ENCODE data around the gene RIPK4. TPM values are rescaled to one million over a fixed set of nuclear protein-coding genes. Genes with fewer than 3 reads are reported as not detected.
A peak's percentile ranks its signal among the peaks of the same experiment; 100 is the strongest.

Gene RIPK4
- total RNA-seq, 1 donor from 2014 or later = 1.8 TPM

GRCh38 chr21:41767606-41768436 lies 969 bp upstream of the RIPK4 start:
- no peak overlapping the region for H2AFZ ChIP-seq (ENCODE audit: low read depth, low read length)
- no peak for TF ChIP-seq CTCF (IDR thresholded peaks at IDR 0.05; ENCODE audit: insufficient read depth, low read depth, low read length)
- no peak for TF ChIP-seq EZH2 (IDR thresholded peaks at IDR 0.05; ENCODE audit: insufficient read depth, low read length)
- H3K4me1 Mint-ChIP-seq (ENCODE audit: low read depth, unreplicated experiment) = peaks cover 9% of the 10 kb centered on the region

GRCh38 chr21:41765973-41766882 lies 624 bp downstream of the RIPK4 start:
- peak overlapping the region; percentile 39 for H2AFZ ChIP-seq (ENCODE audit: low read depth, low read length)
- Mint-ChIP-seq H3K4me3 (ENCODE audit: unreplicated experiment) (peak overlapping the region; percentile 54), H3K27ac (ENCODE audit: unreplicated experiment) (no peak overlapping the region), H3K4me1 (ENCODE audit: low read depth, unreplicated experiment) (peaks cover 17% of the 10 kb centered on the region), H3K9me3 (ENCODE audit: unreplicated experiment) (peaks cover 18% of the 10 kb centered on the region), H3K36me3 (ENCODE audit: low read depth, unreplicated experiment) (peaks cover 3% of the 10 kb centered on the region), H3K27me3 (ENCODE audit: low read depth, unreplicated experiment) (peaks cover 70% of the 10 kb centered on the region)
- peaks cover 32% of the 10 kb centered on the region for H3K4me1 ChIP-seq (ENCODE audit: insufficient read depth, low read length)
- H3K4me2 ChIP-seq (ENCODE audit: low read length) = peak overlapping the region; percentile 88
- H3K36me3 ChIP-seq (ENCODE audit: insufficient read depth, low read length) = no peaks in the 10 kb centered on the region
- peaks cover 3% of the 10 kb centered on the region for H3K79me2 ChIP-seq (ENCODE audit: insufficient read depth, low read length)
- TF ChIP-seq EZH2 (IDR thresholded peaks at IDR 0.05; ENCODE audit: insufficient read depth, low read length) (peak; percentile 96), CTCF (IDR thresholded peaks at IDR 0.05; ENCODE audit: insufficient read depth, low read depth, low read length) (no peak)
- DNase-seq (ENCODE audit: low read depth) = no peak
- H3K9me3 ChIP-seq (ENCODE audit: insufficient read depth, low read depth, low read length) = no peaks in the 10 kb centered on the region
- peaks cover 41% of the 10 kb centered on the region for H3K27me3 ChIP-seq (ENCODE audit: insufficient read depth, low read length)
- H3K27ac ChIP-seq (ENCODE audit: low read depth, low read length) = no peak overlapping the region
- H3K9ac ChIP-seq (ENCODE audit: low read length) = peak overlapping the region; percentile 70
- H4K20me1 ChIP-seq (ENCODE audit: insufficient read depth, low read length) = peaks cover 3% of the 10 kb centered on the region
- H3K4me3 ChIP-seq (ENCODE audit: insufficient read depth, low read depth, low read length) = peak overlapping the region; percentile 53
- no peak for FAIRE-seq

More at GRCh38 chr21:41767606-41768436, 969 bp upstream of the RIPK4 start:
- Histone ChIP-seq H3K4me2 (ENCODE audit: low read length) (peak overlapping the region; percentile 88), H3K79me2 (ENCODE audit: insufficient read depth, low read length) (peaks cover 3% of the 10 kb centered on the region), H3K9ac (ENCODE audit: low read length) (peak overlapping the region; percentile 76), H4K20me1 (ENCODE audit: insufficient read depth, low read length) (peaks cover 3% of the 10 kb centered on the region), H3K9me3 (ENCODE audit: insufficient read depth, low read depth, low read length) (no peaks in the 10 kb centered on the region), H3K27me3 (ENCODE audit: insufficient read depth, low read length) (peaks cover 42% of the 10 kb centered on the region), H3K36me3 (ENCODE audit: insufficient read depth, low read length) (no peaks in the 10 kb centered on the region), H3K4me1 (ENCODE audit: insufficient read depth, low read length) (peaks cover 21% of the 10 kb centered on the region), H3K27ac (ENCODE audit: low read depth, low read length) (peak overlapping the region; percentile 62), H3K4me3 (ENCODE audit: insufficient read depth, low read depth, low read length) (peak overlapping the region; percentile 56)
- DNase-seq (ENCODE audit: low read depth) (no peak), FAIRE-seq (no peak)
- H3K36me3 Mint-ChIP-seq (ENCODE audit: low read depth, unreplicated experiment) = peaks cover 3% of the 10 kb centered on the region
- peaks cover 79% of the 10 kb centered on the region for H3K27me3 Mint-ChIP-seq (ENCODE audit: low read depth, unreplicated experiment)
- H3K27ac Mint-ChIP-seq (ENCODE audit: unreplicated experiment) = no peak overlapping the region
- peaks cover 18% of the 10 kb centered on the region for H3K9me3 Mint-ChIP-seq (ENCODE audit: unreplicated experiment)
- peak overlapping the region; percentile 78 for H3K4me3 Mint-ChIP-seq (ENCODE audit: unreplicated experiment)
